22Rv1 (cell line): ENCODE data around the gene GAREM1.

ENCODE experiments used
- H3K27ac ChIP-seq: fragments of 450-650 bp; 2 replicates; pipeline ENCODE4 v1.5.1; 2017
- ZFX ChIP-seq: fragments of 450-650 bp; IDR thresholded peaks from 2 replicates; pipeline ENCODE4 v1.6.1; 2017; ENCODE audit warnings: antibody characterized with exemption, borderline replicate concordance
- TF ChIP-seq, protein P1 (sequence below): fragments of 450-650 bp; IDR thresholded peaks from 2 replicates; pipeline ENCODE4 v1.5.1; 2017; ENCODE audit warnings: mild to moderate bottlenecking

The GAREM1 gene

DNA sequence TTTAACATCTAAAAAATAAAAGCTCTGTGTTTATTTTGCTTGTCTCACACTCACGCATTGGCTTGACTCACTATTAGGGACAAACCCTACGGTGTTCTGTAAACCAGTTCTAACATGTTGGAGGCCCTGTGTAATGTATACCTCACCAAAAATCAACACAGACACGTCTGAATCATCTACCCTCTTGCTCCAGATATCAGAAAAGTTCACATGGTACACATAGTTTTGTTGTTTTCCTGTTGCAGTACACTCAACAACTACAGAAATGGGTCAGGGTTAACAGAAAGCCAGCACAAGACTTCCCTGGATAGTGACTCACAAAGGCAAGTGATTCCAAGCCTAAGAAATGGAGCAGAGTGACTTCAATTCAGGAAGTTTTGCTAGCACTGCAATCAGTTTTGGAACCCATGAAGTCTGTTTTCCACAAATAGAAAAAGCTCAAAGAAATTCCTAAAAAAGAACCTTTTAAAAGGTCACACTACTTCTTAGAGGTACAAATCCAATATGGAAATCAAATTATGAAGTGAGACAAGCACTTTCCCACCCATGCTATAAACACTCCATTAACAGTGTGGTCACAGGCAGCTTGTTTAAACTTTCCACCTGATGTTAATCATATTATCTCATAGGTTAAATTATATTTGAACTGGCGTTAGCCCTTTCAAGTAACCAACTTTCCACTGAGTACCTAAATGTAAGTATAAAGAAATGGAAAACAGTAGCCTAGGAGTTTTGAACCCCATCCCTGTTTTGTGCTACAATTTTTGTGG, 87.4 kb downstream of the GAREM1 start:
- TF ChIP-seq ZFX: no peak
- no peak overlapping the region for H3K27ac ChIP-seq

DNA sequence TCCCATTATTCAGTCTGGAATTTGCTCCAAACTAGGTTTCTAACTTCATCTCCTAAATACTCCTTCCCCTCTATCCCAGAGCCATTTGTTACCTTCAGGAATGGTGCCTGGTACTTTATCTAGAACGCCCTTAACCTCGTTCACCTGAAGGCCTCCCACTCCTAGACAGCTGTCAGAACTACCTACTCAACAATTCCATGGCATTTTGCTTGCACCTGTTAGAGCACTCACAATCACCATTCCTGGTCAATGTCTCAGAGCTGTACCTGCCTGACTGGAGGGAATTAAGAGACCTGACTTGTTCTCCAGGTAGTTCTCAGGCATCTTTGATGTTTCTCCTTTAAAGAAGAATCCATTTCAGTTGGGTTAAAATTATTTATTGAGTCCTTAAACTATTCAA, 88.9 kb downstream of the GAREM1 start:
- H3K27ac ChIP-seq: no peak overlapping the region
- TF ChIP-seq, protein P1, sequence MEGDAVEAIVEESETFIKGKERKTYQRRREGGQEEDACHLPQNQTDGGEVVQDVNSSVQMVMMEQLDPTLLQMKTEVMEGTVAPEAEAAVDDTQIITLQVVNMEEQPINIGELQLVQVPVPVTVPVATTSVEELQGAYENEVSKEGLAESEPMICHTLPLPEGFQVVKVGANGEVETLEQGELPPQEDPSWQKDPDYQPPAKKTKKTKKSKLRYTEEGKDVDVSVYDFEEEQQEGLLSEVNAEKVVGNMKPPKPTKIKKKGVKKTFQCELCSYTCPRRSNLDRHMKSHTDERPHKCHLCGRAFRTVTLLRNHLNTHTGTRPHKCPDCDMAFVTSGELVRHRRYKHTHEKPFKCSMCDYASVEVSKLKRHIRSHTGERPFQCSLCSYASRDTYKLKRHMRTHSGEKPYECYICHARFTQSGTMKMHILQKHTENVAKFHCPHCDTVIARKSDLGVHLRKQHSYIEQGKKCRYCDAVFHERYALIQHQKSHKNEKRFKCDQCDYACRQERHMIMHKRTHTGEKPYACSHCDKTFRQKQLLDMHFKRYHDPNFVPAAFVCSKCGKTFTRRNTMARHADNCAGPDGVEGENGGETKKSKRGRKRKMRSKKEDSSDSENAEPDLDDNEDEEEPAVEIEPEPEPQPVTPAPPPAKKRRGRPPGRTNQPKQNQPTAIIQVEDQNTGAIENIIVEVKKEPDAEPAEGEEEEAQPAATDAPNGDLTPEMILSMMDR: no peak
- no peak for TF ChIP-seq ZFX

DNA sequence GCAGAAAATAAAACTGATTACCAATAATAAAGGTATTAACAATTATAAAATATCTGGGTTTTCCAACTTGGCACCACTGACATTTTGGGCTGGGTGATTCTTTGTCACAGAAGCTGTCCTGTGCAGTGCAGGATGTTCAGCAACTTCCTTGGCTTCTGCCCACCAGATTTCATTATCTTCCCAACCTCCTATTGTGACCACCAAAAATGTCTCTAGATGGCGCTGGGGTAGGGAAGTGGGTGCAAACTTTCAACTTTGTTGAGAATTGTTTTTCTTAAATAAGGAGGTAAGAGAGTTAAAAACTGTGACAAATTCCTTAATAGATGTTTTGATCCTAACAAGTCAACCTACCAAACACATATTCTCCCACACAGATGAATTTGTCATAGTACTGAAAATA, 90.1 kb downstream of the GAREM1 start:
- TF ChIP-seq, protein P1: peak; percentile 23
- TF ChIP-seq ZFX: no peak
- H3K27ac ChIP-seq: no peak overlapping the region

DNA sequence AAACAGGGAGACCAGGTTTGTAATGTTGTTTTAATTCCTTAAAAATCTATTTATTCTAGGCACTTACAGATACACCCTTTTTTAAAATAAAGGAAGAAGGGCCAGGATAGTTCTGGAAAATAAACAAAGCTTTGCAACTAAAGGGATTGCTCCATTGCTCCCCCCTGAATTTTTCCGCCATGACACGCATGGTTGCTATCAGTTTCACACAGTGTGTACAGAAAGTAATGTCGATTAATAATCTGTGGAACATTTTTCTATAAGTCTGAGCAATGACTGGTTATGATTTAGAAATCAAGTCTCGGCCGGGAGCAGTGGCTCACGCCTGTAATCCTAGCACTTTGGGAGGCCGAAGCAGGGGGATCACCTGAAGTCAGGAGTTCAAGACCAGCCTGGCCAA, 90.8 kb downstream of the GAREM1 start:
- TF ChIP-seq, protein P1: no peak
- TF ChIP-seq ZFX: no peak
- no peak overlapping the region for H3K27ac ChIP-seq

DNA sequence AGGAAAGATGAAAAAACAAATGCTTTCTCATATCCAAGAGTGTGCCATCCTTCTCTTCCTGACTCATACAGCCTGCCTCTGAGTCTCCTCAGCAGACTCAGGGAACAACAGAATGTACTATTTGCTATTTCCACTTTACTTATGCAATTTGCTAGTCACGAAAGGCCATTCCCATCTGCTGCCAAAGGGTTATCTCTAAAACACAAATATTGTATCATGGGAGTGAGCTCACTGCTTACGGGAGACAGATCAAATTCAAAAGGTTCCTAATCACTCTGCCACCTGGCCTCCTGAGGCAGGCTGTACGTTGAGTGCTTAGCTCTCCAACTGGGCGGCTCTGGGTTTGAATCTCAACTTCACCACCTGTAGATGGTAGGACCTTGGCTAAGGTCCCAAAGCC, 92.0 kb downstream of the GAREM1 start:
- TF ChIP-seq, protein P1: no peak
- no peak for TF ChIP-seq ZFX
- H3K27ac ChIP-seq: no peak overlapping the region

DNA sequence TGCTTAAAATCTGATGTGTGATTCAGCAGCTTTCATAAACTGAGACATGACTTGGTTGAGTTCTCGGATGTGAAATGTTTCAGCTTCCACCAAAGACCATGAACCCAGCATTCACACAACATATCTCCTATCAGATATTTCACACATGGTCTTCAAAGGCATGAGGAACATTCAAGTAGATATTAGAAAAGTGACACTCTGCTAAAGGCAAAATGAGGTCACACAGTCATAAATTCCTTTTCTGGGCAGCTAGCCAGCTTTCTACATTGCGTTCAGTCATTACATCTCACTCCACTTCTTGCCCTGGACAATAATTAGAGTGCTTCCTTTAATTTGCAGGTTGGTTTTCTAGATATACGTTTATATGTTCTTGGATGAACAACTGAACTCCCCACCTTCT, 96.7 kb downstream of the GAREM1 start:
- peak overlapping the region; percentile 87; the same call in 1 of the 2 replicates for H3K27ac ChIP-seq
- TF ChIP-seq, protein P1: no peak
- no peak for TF ChIP-seq ZFX

DNA sequence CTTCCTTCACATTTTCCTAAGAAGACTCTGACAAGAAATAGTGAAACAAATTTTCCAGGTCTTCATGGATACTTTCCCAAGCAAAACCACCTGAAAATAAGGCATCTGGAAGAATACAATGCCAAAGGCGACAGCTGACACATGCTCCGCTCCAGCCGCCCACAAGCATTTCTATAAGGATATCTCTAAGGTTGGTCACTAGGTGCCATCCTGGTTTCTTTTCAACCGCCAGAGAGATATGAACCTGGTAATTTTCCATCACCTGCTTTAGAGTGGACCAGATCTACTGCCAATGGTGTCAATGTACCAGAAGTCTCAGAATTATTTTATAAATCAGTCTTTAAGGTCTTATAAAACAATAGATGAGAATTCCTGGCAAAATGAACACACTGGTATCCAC, 97.2 kb downstream of the GAREM1 start:
- peak overlapping the region; percentile 87 for H3K27ac ChIP-seq

More for the DNA sequence above, 97.2 kb downstream of the GAREM1 start:
- TF ChIP-seq, protein P1: no peak
- no peak for TF ChIP-seq ZFX
